Urinary bladder (tissue), 4 donors: ENCODE data around the gene TIGD1. TPM values are rescaled to one million over a fixed set of nuclear protein-coding genes. Genes with fewer than 3 reads are reported as not detected.

Experiments used
- DNase-seq: peaks from one replicate; pipeline ENCODE4 v3.0.0-alpha.2; 2015; ENCODE audit errors: extremely low spot score
- H3K27ac ChIP-seq: one replicate; pipeline ENCODE4 v1.5.1; 2013; ENCODE audit warnings: low read depth, mild to moderate bottlenecking, moderate library complexity
- H3K36me3 ChIP-seq: one replicate; pipeline ENCODE4 v1.6.1; 2013; ENCODE audit warnings: mild to moderate bottlenecking, moderate library complexity; ENCODE audit not compliant: insufficient read depth
- H3K4me1 ChIP-seq: one replicate; pipeline ENCODE4 v1.6.1; 2013; ENCODE audit warnings: mild to moderate bottlenecking, moderate library complexity; ENCODE audit not compliant: insufficient read depth
- H3K4me3 ChIP-seq: one replicate; pipeline ENCODE4 v1.5.1; 2013; ENCODE audit warnings: low read depth, low read length
- WGBS: extraction: QIAGEN DNeasy Blood & Tissue Kit; methylation state at CpG from one replicate; pipeline ENCODE4 v1.1.7; 2013; 5-methylcytosine and 5-hydroxymethylcytosine counted together
- polyA plus RNA-seq: library from polyadenylated mRNA; stranded (reverse); fragments of 200-250 nt; gene quantifications from one replicate; pipeline ENCODE4 v1.2.3, GENCODE V29; 2013
- total RNA-seq: library from RNA; depleted of rRNA; stranded (reverse); fragments of >200 nt; gene quantifications from one replicate; pipeline ENCODE4 v1.2.3, GENCODE V29; 2014
- donor health status: healthy with polysubstance abuse.
- donor health status: healthy.

The TIGD1 gene
- total and polyA plus RNA-seq, 2 donors = 4.5 to 4.9 TPM

DNA sequence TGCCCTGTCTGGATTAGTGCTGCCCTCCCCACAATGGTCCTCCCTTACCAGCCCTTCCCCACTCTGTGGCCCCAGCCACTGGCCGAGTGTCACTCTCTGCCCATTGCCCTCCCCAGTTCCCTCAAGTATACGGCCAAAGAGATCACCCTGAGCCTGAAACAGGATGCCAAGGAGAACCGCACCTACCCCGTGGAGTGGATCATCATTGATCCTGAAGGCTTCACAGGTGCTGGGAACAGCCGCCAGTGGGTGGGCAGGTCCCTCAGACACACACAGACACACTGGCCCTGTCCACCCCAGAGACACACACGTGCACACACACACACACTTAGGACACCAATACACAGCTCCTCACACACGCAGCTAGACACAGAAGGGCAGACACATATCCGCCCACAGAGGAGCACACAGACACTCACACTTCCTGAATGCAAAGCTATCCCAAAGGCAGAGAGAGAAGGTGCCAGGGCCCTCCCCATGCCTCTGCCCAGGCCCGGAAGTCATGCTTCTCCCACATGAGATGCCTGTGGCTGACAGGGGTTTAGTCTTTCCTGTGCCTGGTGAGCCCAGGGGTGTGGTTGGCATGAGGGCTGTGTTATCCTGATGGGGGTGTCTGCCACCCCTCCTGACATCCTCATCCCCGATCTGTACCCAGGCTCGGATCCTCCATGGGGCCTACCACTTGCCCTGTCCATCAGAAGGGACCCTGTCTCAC, 21.5 kb downstream of the TIGD1 start:
- 79% methylated on average over 11 of the region's 11 CpGs for WGBS
- Histone ChIP-seq H3K4me3 (no peak overlapping the region), H3K4me1 (no peaks in the 10 kb centered on the region), H3K36me3 (no peaks in the 10 kb centered on the region), H3K27ac (no peak overlapping the region)
- no peak for DNase-seq

DNA sequence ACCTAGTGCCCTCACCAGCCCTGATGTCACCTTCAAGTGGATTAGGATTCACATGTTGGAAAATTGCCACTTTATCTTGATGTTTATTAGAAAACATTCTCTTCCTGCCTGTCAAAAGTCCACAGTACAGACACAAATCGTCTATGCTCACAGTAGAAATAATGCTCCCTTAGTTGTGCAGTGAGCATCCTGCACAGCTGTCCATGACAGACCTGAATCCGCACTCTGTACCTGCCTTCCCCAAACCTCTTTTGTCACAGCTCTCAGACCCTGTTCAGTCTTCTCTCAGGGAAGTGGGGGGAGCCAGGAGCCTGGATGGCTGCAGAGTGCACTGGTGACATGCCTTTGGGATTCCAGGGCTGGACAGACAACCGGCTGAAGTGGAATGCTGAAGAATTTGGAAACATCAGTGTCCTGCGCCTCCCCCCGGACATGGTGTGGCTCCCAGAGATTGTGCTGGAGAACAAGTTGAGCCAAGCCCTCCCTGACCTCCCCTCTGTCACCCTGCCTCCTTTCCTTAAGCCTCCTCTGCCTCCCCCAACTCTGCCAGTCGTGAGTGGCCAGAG, 22.4 kb downstream of the TIGD1 start:
- no peak for DNase-seq

GRCh38 chr2:232526372-232526941, 23.9 kb downstream of the TIGD1 start:
- 63% methylated on average over 13 of the region's 13 CpGs for WGBS
- Histone ChIP-seq H3K27ac (no peak overlapping the region), H3K36me3 (no peaks in the 10 kb centered on the region), H3K4me3 (no peak overlapping the region), H3K4me1 (no peaks in the 10 kb centered on the region)
- no peak for DNase-seq

More for the DNA sequence above, 22.4 kb downstream of the TIGD1 start:
- H3K4me3 ChIP-seq = no peak overlapping the region
- H3K36me3 ChIP-seq = no peaks in the 10 kb centered on the region
- H3K27ac ChIP-seq = no peak overlapping the region
- no peaks in the 10 kb centered on the region for H3K4me1 ChIP-seq
- WGBS = 74% methylated on average over 6 of the region's 6 CpGs

GRCh38 chr2:232525791-232526371, 24.5 kb downstream of the TIGD1 start, which contains the start of gene CHRND:
CHRND (plus strand) TSS chr2:232526160; CDS start chr2:232526216, 56 bp downstream.
- Histone ChIP-seq H3K4me3 (no peak within 1 kb of the TSS), H3K36me3 (no peaks in the 10 kb centered on the region), H3K27ac (no peak within 1 kb of the TSS), H3K4me1 (no peaks in the 10 kb centered on the region)
- no peak for DNase-seq
- WGBS = 15% methylated on average over 18 of the region's 18 CpGs

DNA sequence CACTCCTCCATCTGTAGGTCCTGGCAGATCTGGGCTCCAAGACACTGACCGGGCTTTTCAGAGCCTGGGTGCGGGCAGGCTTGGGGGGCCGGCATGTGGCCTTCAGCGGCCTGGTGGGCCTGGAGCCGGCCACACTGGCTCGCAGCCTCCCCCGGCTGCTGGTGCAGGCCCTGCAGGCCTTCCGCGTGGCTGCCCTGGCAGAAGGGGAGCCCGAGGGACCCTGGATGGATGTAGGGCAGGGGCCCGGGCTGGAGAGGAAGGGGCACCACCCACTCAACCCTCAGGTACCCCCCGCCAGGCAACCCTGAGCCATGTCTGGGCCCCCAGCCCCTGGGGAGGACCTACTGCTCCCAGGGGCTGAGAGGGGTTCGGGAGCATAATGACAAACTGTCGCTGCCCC, 25.2 kb downstream of the TIGD1 start:
- 87% methylated on average over 14 of the region's 14 CpGs for WGBS
- DNase-seq = no peak
- no peaks in the 10 kb centered on the region for H3K36me3 ChIP-seq
- H3K27ac ChIP-seq = no peak overlapping the region
- no peaks in the 10 kb centered on the region for H3K4me1 ChIP-seq
- H3K4me3 ChIP-seq = no peak overlapping the region

- no peak overlapping the region for H3K27ac ChIP-seq
- DNase-seq = no peak
- no peaks in the 10 kb centered on the region for H3K36me3 ChIP-seq
- H3K4me3 ChIP-seq = no peak overlapping the region
- H3K4me1 ChIP-seq = no peaks in the 10 kb centered on the region
- 76% methylated on average over 6 of the region's 6 CpGs for WGBS
Measured at GRCh38 chr2:232524771-232525170, 25.6 kb downstream of the TIGD1 start.

- DNase-seq = no peak
- no peaks in the 10 kb centered on the region for H3K36me3 ChIP-seq
- no peaks in the 10 kb centered on the region for H3K4me1 ChIP-seq
- H3K27ac ChIP-seq = no peak overlapping the region
- H3K4me3 ChIP-seq = peak overlapping the region; percentile 11
- WGBS = 1% methylated on average over 75 of the region's 75 CpGs
Measured at GRCh38 chr2:232523682-232524597, 26.4 kb downstream of the TIGD1 start.

GRCh38 chr2:232523402-232523681, 27.0 kb downstream of the TIGD1 start:
- Histone ChIP-seq H3K36me3 (no peaks in the 10 kb centered on the region), H3K4me1 (no peaks in the 10 kb centered on the region), H3K27ac (no peak overlapping the region), H3K4me3 (no peak overlapping the region)
- DNase-seq = no peak
- WGBS = 16% methylated on average over 16 of the region's 16 CpGs

GRCh38 chr2:232522623-232523401, 27.5 kb downstream of the TIGD1 start:
- peak overlapping the region; percentile 24 for H3K4me3 ChIP-seq

GRCh38 chr2:232521959-232522622, 28.3 kb downstream of the TIGD1 start:
- Histone ChIP-seq H3K4me1 (no peaks in the 10 kb centered on the region), H3K27ac (no peak overlapping the region), H3K36me3 (no peaks in the 10 kb centered on the region), H3K4me3 (peak overlapping the region; percentile 24)
- no peak for DNase-seq
- WGBS = 6% methylated on average over 66 of the region's 66 CpGs

More at GRCh38 chr2:232522623-232523401, 27.5 kb downstream of the TIGD1 start:
- Histone ChIP-seq H3K27ac (no peak overlapping the region), H3K4me1 (no peaks in the 10 kb centered on the region), H3K36me3 (no peaks in the 10 kb centered on the region)
- no peak for DNase-seq
- 20% methylated on average over 46 of the region's 46 CpGs for WGBS

DNA sequence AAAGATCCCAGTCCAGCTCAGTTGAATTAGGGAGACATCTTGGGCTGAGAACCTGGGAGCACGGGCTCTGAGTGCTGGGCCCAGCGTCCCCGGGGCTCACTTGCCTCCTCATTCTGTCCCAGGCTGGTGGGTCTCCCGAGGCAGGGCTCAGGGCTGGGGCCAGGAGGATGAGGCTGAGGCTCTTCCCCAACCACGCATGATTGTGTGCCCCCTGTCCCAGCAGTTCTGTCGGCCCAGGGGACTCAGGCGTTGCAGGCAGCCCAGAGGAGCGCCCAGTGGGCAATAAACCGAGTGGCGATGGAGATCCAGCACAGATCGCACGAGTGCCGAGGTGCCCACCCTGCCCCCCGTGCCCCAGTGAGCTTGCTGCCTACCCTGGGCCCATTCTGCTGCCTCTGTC, 29.3 kb downstream of the TIGD1 start:
- WGBS = 91% methylated on average over 14 of the region's 14 CpGs
- no peaks in the 10 kb centered on the region for H3K36me3 ChIP-seq
- no peak for DNase-seq
- no peak overlapping the region for H3K4me3 ChIP-seq
- no peaks in the 10 kb centered on the region for H3K4me1 ChIP-seq
- no peak overlapping the region for H3K27ac ChIP-seq

GRCh38 chr2:232520489-232520888, 29.9 kb downstream of the TIGD1 start:
- no peak overlapping the region for H3K4me3 ChIP-seq
- no peaks in the 10 kb centered on the region for H3K4me1 ChIP-seq
- no peaks in the 10 kb centered on the region for H3K36me3 ChIP-seq
- 78% methylated on average over 15 of the region's 15 CpGs for WGBS
- no peak for DNase-seq
- no peak overlapping the region for H3K27ac ChIP-seq
